ENCODE data around the gene TRIM46. TPM values are rescaled to one million over a fixed set of nuclear protein-coding genes. Genes with fewer than 3 reads are reported as not detected.

The TRIM46 gene
- polyA plus RNA-seq, 2 of the 4 experiments (the other 2 are of a cell fraction) = 1.1 to 2.8 TPM

DNA sequence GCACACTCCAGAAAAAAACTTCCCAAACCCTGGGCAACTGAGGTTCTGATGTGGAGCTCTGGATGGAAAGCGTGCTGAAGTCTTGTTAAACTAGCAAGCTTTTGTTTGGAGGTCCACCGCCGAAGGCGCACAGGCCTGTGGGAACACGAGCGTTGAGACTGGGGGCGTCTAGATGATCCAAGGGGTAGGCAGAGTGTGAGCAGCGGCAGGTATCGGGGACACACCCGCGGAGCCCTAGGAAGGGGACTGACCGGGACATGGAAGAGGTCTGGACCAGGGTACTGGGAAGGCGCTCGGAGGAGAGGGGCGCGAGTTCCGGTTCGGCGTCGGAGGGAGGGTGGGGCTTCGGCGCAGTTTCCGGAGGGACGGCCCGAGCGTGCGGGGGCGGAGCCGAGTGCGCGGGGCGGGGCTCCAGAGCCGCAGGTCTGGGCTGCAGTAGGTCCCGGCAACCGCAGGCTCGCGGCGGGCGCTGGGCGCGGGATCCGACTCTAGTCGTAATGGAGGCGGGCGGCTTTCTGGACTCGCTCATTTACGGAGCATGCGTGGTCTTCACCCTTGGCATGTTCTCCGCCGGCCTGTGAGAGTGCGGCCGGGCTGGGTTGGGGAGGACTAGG is 38.1 kb upstream of the TRIM46 start, which contains the start of gene SLC50A1 (continued):
- TF ChIP-seq CEBPB (IDR thresholded peaks at IDR 0.05) (no peak; a peak in 1 of 4 replicates), EHF (CRISPR knock-in tag; IDR thresholded peaks at IDR 0.05) (no peak; the same call in 1 of the 2 replicates), EHMT2 (IDR thresholded peaks at IDR 0.05; ENCODE audit: low read depth) (no peak), EP300 (IDR thresholded peaks at IDR 0.05) (no peak), KDM1A (IDR thresholded peaks at IDR 0.05; ENCODE audit: low read depth) (no peak), ZNF302 (CRISPR knock-in tag; IDR thresholded peaks at IDR 0.05) (no peak), MYC (IDR thresholded peaks at IDR 0.05; ENCODE audit: borderline replicate concordance, low read length) (0 out of 2 replicates have a peak, but pooled peaks have one; percentile 56), CHD4 (IDR thresholded peaks at IDR 0.05; ENCODE audit: borderline replicate concordance) (no peak), SMC3 (IDR thresholded peaks at IDR 0.05) (0 out of 3 replicates have a peak, but pooled peaks have one; percentile 4), SREBF2 (IDR thresholded peaks at IDR 0.05) (no peak), PHF8 (IDR thresholded peaks at IDR 0.05; ENCODE audit: borderline replicate concordance, low read depth) (peak; percentile 28; the same call in 1 of the 2 replicates), ESRRA (IDR thresholded peaks at IDR 0.05; ENCODE audit: borderline replicate concordance, low read length) (no peak), NR3C1 (IDR thresholded peaks at IDR 0.05) (no peak), RCOR1 (IDR thresholded peaks at IDR 0.05; ENCODE audit: low read depth, low read length) (no peak), CBX2 (IDR thresholded peaks at IDR 0.05; ENCODE audit: borderline replicate concordance, low read depth) (no peak), NFE2L2 (conservative IDR thresholded peaks at IDR 0.05; ENCODE audit: low read length) (no peak), FOXS1 (CRISPR knock-in tag; IDR thresholded peaks at IDR 0.05) (no peak)
- TF ChIP-seq, protein P1, sequence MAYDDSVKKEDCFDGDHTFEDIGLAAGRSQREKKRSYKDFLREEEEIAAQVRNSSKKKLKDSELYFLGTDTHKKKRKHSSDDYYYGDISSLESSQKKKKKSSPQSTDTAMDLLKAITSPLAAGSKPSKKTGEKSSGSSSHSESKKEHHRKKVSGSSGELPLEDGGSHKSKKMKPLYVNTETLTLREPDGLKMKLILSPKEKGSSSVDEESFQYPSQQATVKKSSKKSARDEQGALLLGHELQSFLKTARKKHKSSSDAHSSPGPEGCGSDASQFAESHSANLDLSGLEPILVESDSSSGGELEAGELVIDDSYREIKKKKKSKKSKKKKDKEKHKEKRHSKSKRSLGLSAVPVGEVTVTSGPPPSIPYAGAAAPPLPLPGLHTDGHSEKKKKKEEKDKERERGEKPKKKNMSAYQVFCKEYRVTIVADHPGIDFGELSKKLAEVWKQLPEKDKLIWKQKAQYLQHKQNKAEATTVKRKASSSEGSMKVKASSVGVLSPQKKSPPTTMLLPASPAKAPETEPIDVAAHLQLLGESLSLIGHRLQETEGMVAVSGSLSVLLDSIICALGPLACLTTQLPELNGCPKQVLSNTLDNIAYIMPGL (CRISPR knock-in tag; IDR thresholded peaks at IDR 0.05; ENCODE audit: borderline replicate concordance) = peak; percentile 42; the same call in 1 of the 2 replicates
- TF ChIP-seq, protein P2, sequence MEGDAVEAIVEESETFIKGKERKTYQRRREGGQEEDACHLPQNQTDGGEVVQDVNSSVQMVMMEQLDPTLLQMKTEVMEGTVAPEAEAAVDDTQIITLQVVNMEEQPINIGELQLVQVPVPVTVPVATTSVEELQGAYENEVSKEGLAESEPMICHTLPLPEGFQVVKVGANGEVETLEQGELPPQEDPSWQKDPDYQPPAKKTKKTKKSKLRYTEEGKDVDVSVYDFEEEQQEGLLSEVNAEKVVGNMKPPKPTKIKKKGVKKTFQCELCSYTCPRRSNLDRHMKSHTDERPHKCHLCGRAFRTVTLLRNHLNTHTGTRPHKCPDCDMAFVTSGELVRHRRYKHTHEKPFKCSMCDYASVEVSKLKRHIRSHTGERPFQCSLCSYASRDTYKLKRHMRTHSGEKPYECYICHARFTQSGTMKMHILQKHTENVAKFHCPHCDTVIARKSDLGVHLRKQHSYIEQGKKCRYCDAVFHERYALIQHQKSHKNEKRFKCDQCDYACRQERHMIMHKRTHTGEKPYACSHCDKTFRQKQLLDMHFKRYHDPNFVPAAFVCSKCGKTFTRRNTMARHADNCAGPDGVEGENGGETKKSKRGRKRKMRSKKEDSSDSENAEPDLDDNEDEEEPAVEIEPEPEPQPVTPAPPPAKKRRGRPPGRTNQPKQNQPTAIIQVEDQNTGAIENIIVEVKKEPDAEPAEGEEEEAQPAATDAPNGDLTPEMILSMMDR (IDR thresholded peaks at IDR 0.05) = no peak
- TF ChIP-seq, protein P3, sequence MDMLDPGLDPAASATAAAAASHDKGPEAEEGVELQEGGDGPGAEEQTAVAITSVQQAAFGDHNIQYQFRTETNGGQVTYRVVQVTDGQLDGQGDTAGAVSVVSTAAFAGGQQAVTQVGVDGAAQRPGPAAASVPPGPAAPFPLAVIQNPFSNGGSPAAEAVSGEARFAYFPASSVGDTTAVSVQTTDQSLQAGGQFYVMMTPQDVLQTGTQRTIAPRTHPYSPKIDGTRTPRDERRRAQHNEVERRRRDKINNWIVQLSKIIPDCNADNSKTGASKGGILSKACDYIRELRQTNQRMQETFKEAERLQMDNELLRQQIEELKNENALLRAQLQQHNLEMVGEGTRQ (IDR thresholded peaks at IDR 0.05) = no peak
- TF ChIP-seq, protein P4, sequence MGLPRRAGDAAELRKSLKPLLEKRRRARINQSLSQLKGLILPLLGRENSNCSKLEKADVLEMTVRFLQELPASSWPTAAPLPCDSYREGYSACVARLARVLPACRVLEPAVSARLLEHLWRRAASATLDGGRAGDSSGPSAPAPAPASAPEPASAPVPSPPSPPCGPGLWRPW (IDR thresholded peaks at IDR 0.05) = no peak
- TF ChIP-seq, protein P5, sequence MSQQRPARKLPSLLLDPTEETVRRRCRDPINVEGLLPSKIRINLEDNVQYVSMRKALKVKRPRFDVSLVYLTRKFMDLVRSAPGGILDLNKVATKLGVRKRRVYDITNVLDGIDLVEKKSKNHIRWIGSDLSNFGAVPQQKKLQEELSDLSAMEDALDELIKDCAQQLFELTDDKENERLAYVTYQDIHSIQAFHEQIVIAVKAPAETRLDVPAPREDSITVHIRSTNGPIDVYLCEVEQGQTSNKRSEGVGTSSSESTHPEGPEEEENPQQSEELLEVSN (IDR thresholded peaks at IDR 0.05; ENCODE audit: borderline replicate concordance, low read depth) = peak; percentile 46; the same call in 1 of the 2 replicates

DNA sequence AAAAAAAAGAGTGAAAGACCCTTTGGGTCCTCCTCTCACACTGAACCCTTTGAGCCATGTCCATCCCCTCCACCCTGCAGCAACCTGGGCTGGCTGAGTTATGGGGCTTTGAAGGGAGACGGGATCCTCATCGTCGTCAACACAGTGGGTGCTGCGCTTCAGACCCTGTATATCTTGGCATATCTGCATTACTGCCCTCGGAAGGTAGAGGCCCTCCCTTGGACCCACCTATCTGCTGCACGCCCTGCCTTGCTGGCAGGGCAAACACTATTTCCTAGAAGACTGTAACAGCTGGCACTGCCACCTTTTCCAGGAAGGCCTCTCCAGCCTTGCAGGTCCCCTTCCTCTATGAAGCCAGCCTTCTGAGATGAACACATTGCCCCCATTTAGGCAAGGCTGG is 36.9 kb upstream of the TRIM46 start:
- ChIA-PET CTCF (interaction anchor here (0.6 to 19.7 kb wide), 8 partner anchors 20 to 92 kb away, joined by 3 to 309 read pairs (median 4); partner anchors contain the start of gene KRTCAP2), POLR2A (interaction anchor here (0.7 kb wide), 1 partner anchor 29 kb away, joined by 4 read pairs; no protein-coding TSS in a partner anchor)
- Histone ChIP-seq H3K4me1 (peaks cover 31% of the 10 kb centered on the region), H3K9me3 (no peaks in the 10 kb centered on the region), H3K4me2 (peak overlapping the region; percentile 82), H3K27ac (peak overlapping the region in 1 of 2 experiments; percentile 90; a peak in 3 of 6 replicates), H3K4me3 (peak overlapping the region; percentile 60; the same call in 2 of the 3 replicates)
- no peak for FAIRE-seq
- DNase-seq (ENCODE audit: low read depth in 1 of 2, low spot score in 1 of 2) = no peak
- no peak for ATAC-seq
- 85% methylated on average over 6 of the region's 6 CpGs for WGBS (ENCODE audit: missing lambda C conversion rate)
- TF ChIP-seq MAZ (IDR thresholded peaks at IDR 0.05; ENCODE audit: borderline replicate concordance, low read depth, low read length) (no peak), ZNF302 (CRISPR knock-in tag; IDR thresholded peaks at IDR 0.05) (no peak), CEBPB (IDR thresholded peaks at IDR 0.05) (no peak), RNF2 (IDR thresholded peaks at IDR 0.05; ENCODE audit: borderline replicate concordance, low read depth) (no peak), PHF8 (IDR thresholded peaks at IDR 0.05; ENCODE audit: borderline replicate concordance, low read depth) (no peak), GATA3 (IDR thresholded peaks at IDR 0.05; ENCODE audit: borderline replicate concordance) (no peak), MYC (IDR thresholded peaks at IDR 0.05; ENCODE audit: borderline replicate concordance, low read length) (no peak)
- TF ChIP-seq, protein P4 (IDR thresholded peaks at IDR 0.05) = no peak
- TF ChIP-seq, protein P2 (IDR thresholded peaks at IDR 0.05) = no peak
- TF ChIP-seq, protein P3 (IDR thresholded peaks at IDR 0.05) = no peak
- TF ChIP-seq, protein P6, sequence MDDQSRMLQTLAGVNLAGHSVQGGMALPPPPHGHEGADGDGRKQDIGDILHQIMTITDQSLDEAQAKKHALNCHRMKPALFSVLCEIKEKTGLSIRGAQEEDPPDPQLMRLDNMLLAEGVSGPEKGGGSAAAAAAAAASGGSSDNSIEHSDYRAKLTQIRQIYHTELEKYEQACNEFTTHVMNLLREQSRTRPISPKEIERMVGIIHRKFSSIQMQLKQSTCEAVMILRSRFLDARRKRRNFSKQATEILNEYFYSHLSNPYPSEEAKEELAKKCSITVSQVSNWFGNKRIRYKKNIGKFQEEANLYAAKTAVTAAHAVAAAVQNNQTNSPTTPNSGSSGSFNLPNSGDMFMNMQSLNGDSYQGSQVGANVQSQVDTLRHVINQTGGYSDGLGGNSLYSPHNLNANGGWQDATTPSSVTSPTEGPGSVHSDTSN (IDR thresholded peaks at IDR 0.05) = no peak
